Measurements from ENCODE around the gene PDE4D.

The PDE4D gene

DNA sequence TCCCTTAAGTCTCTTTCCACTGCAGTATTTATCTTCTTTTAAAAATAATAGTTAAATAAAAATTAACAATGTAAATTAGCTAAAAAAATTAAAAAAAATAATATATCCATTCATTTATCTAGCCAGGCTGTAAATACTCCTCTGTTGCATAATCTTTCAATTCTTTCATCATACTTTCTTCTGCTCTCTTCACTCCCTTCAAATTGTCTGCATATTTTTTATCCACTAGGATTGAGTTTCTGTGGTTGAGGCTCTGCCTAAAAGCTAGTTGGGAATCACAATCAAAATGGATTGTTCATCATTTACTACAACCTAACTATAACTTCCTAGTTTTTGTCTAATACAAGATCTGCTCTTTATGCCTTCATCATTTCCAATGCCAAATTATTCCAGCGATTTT, 182.2 kb downstream of the PDE4D start:
- H3K27ac ChIP-seq (ENCODE audit: low read depth, low read length), result no peak overlapping the region
- H3K4me1 ChIP-seq (ENCODE audit: control insufficient read depth, insufficient read depth, low read length, unreplicated experiment), result peaks cover 5% of the 10 kb centered on the region
- no peaks in the 10 kb centered on the region for H3K36me3 ChIP-seq (ENCODE audit: insufficient read depth, low read length)
- H3K4me3 ChIP-seq (ENCODE audit: low read depth, low read length), result no peak overlapping the region
- no peak overlapping the region for H2AFZ ChIP-seq (ENCODE audit: low read length, unreplicated experiment)
- no peaks in the 10 kb centered on the region for H3K79me2 ChIP-seq (ENCODE audit: control insufficient read depth, insufficient read depth, low read length, unreplicated experiment)
- H3K27me3 ChIP-seq (ENCODE audit: insufficient read depth, low read length), result peaks cover 2% of the 10 kb centered on the region; the same call in 1 of the 2 replicates

- peaks cover 16% of the 10 kb centered on the region for H3K27me3 ChIP-seq (ENCODE audit: insufficient read depth, low read length)
- H3K27ac ChIP-seq (ENCODE audit: low read depth, low read length), result no peak overlapping the region
- H3K4me3 ChIP-seq (ENCODE audit: low read depth, low read length), result no peak overlapping the region
- no peaks in the 10 kb centered on the region for H3K36me3 ChIP-seq (ENCODE audit: insufficient read depth, low read length)
- H2AFZ ChIP-seq (ENCODE audit: low read length, unreplicated experiment), result no peak overlapping the region
- H3K4me1 ChIP-seq (ENCODE audit: control insufficient read depth, insufficient read depth, low read length, unreplicated experiment), result peaks cover 5% of the 10 kb centered on the region
- no peaks in the 10 kb centered on the region for H3K79me2 ChIP-seq (ENCODE audit: control insufficient read depth, insufficient read depth, low read length, unreplicated experiment)
Observed at GRCh38 chr5:59709846-59710245, 183.7 kb downstream of the PDE4D start.

DNA sequence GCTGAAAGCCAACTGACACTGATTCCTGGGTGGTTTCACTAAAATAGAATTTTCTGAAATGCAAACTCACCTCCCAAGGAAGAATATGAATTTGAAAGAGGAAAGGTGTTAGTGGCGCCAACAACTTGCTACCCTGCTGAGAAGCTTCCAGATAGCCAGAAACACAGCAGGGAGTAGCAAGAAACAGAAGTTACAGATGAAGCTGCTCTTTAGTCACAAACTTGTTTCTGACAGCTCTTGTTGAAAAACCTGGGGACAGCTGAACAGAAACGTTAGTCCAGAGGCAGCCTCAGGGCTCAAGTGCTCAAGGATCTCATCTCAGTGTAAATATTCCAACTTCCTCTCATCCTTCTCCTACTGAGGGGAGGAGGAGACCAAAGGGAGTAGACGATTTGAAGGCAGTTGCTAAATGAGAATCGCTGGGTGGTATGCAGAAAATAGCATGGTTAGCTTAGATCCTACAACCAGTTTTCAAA, 184.1 kb downstream of the PDE4D start:
- Histone ChIP-seq H3K4me1 (ENCODE audit: control insufficient read depth, insufficient read depth, low read length, unreplicated experiment) (peaks cover 5% of the 10 kb centered on the region), H3K36me3 (ENCODE audit: insufficient read depth, low read length) (no peaks in the 10 kb centered on the region), H3K27me3 (ENCODE audit: insufficient read depth, low read length) (peaks cover 20% of the 10 kb centered on the region), H3K4me3 (ENCODE audit: low read depth, low read length) (no peak overlapping the region), H3K79me2 (ENCODE audit: control insufficient read depth, insufficient read depth, low read length, unreplicated experiment) (no peaks in the 10 kb centered on the region), H2AFZ (ENCODE audit: low read length, unreplicated experiment) (no peak overlapping the region), H3K27ac (ENCODE audit: low read depth, low read length) (no peak overlapping the region)

DNA sequence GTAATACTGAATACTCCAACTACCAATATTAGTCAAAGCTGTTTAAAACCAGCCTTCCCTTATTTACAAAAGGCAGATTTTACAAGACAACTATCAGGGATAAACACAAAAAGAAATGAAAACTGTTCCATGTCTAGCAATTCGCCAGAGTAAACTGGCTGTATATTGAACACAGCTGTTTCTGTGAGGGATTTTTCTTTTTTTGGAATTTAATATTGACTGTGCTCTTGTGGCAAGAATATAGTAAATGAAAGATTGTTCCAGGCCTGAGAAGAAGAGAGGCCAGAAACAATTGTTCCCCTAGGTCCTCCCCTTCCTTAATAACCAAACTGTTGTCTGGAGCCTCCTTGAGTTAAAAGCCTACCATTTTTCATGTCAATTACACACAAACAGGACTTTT, 188.6 kb downstream of the PDE4D start:
- Histone ChIP-seq H3K36me3 (ENCODE audit: insufficient read depth, low read length) (no peaks in the 10 kb centered on the region), H3K27me3 (ENCODE audit: insufficient read depth, low read length) (peaks cover 27% of the 10 kb centered on the region), H3K4me1 (ENCODE audit: control insufficient read depth, insufficient read depth, low read length, unreplicated experiment) (peaks cover 2% of the 10 kb centered on the region), H3K27ac (ENCODE audit: low read depth, low read length) (no peak overlapping the region), H2AFZ (ENCODE audit: low read length, unreplicated experiment) (no peak overlapping the region), H3K4me3 (ENCODE audit: low read depth, low read length) (no peak overlapping the region), H3K79me2 (ENCODE audit: control insufficient read depth, insufficient read depth, low read length, unreplicated experiment) (no peaks in the 10 kb centered on the region)

DNA sequence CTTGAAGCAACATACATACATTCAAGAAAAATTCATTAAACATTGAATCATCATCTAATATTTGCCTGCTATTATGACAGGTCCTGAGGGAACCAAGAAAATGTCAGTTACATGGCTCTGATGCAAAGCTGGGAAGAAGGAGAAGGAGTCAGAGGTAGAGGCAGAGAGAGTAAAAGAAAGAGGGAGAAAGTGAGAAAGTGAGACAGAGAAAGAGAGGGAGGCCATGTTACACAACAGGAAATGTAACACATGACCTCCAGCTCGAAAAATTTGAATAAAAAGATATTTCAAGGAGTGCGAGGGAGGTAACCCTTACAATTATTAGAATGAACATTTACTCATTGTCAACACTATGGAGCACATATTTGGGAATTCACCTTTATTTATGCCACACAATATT, 189.7 kb downstream of the PDE4D start:
- no peak overlapping the region for H3K27ac ChIP-seq (ENCODE audit: low read depth, low read length)
- H3K79me2 ChIP-seq (ENCODE audit: control insufficient read depth, insufficient read depth, low read length, unreplicated experiment), result no peaks in the 10 kb centered on the region
- H3K27me3 ChIP-seq (ENCODE audit: insufficient read depth, low read length), result peaks cover 31% of the 10 kb centered on the region
- no peak overlapping the region for H2AFZ ChIP-seq (ENCODE audit: low read length, unreplicated experiment)
- H3K4me3 ChIP-seq (ENCODE audit: low read depth, low read length), result no peak overlapping the region
- H3K36me3 ChIP-seq (ENCODE audit: insufficient read depth, low read length), result no peaks in the 10 kb centered on the region
- H3K4me1 ChIP-seq (ENCODE audit: control insufficient read depth, insufficient read depth, low read length, unreplicated experiment), result no peaks in the 10 kb centered on the region

DNA sequence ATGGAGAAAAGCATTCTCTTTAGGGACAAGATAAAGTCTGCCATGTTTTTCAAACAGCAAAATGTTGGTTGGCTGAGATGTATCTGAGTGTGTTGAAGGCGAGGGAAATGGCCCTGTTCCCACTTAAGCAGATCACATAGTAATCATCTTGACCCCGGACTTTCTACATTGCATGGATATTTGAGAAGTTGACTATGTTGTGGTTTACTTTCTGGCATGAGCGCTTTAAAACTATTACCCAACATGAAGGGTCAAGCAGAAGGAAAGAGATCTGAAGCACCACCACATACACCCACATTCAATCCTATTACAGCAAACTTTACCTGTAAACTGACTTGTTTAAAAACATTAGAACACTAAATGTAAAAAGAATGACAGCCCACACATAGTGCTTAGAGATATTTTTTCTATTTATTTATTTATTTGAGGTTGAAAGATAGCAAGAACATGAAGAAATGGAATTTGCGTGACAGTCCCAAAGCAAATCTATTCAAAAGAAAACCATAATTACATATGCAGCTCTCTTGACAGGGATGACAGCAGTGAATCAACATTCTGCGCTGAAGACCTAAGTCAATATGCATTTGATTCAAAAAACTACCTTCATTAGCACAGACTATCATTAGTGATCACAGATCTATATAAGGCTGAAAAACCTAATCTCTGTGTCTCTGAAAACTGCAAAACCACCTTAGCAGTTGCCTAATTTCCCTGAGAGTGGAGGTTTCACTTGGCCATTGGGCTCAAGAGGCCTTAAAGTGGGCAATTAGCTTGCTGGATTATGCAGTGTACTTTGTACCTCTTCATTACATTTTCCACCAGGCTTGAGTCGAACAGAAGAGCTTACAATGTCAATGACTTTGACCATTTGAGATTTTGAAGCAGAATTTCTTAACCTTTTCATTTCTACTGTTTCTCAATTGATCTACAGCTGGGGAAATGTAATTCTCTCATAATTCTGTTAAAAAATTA, 195.0 kb downstream of the PDE4D start:
- H2AFZ ChIP-seq (ENCODE audit: low read length, unreplicated experiment), result no peak overlapping the region
- H3K36me3 ChIP-seq (ENCODE audit: insufficient read depth, low read length), result no peaks in the 10 kb centered on the region
- H3K27ac ChIP-seq (ENCODE audit: low read depth, low read length), result no peak overlapping the region
- no peaks in the 10 kb centered on the region for H3K79me2 ChIP-seq (ENCODE audit: control insufficient read depth, insufficient read depth, low read length, unreplicated experiment)
- peaks cover 34% of the 10 kb centered on the region for H3K27me3 ChIP-seq (ENCODE audit: insufficient read depth, low read length)
- H3K4me1 ChIP-seq (ENCODE audit: control insufficient read depth, insufficient read depth, low read length, unreplicated experiment), result no peaks in the 10 kb centered on the region
- H3K4me3 ChIP-seq (ENCODE audit: low read depth, low read length), result no peak overlapping the region

GRCh38 chr5:59694411-59694810, 199.1 kb downstream of the PDE4D start:
- Histone ChIP-seq H3K36me3 (ENCODE audit: insufficient read depth, low read length) (no peaks in the 10 kb centered on the region), H2AFZ (ENCODE audit: low read length, unreplicated experiment) (no peak overlapping the region), H3K4me1 (ENCODE audit: control insufficient read depth, insufficient read depth, low read length, unreplicated experiment) (no peaks in the 10 kb centered on the region), H3K27ac (ENCODE audit: low read depth, low read length) (no peak overlapping the region), H3K27me3 (ENCODE audit: insufficient read depth, low read length) (peaks cover 27% of the 10 kb centered on the region), H3K79me2 (ENCODE audit: control insufficient read depth, insufficient read depth, low read length, unreplicated experiment) (no peaks in the 10 kb centered on the region), H3K4me3 (ENCODE audit: low read depth, low read length) (no peak overlapping the region)

DNA sequence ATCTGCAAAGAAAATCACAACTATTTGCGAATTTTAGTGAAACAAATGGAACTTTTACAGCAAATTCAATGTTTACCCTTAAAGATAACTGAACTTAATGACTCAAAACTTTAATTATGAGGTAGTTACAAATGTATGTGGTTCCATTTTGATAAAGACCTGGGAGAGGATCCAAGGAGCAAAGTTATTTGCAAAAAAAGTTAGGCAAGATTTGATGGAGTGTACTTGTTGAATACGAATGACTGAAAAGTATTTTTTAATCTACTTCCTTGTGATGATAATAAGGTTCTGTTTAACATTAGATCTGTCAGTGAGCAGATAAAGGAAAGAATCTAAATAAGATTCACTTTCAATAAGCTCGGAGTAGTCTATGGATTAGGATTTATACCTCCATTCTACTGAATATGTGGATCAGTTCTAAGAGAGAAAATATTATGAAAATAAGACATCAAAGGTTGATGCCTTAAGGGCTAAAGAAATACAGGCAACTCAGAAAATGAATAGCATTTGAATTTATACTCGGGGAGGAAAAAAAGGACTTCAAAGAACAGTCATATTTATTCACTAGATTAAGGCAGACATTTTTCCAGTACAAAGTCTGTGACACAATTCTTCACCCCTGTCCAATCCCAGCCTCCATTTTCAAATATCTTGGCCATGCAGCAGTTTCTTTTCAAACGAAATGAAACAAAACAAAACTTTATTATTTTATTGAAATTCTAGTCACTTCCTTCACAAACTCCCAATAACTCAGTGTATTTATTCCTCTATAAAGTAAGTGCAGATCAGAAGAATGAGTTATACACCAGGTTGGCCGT, 199.8 kb downstream of the PDE4D start:
- Histone ChIP-seq H2AFZ (ENCODE audit: low read length, unreplicated experiment) (no peak overlapping the region), H3K4me1 (ENCODE audit: control insufficient read depth, insufficient read depth, low read length, unreplicated experiment) (no peaks in the 10 kb centered on the region), H3K27me3 (ENCODE audit: insufficient read depth, low read length) (peaks cover 27% of the 10 kb centered on the region), H3K36me3 (ENCODE audit: insufficient read depth, low read length) (no peaks in the 10 kb centered on the region), H3K27ac (ENCODE audit: low read depth, low read length) (no peak overlapping the region), H3K4me3 (ENCODE audit: low read depth, low read length) (no peak overlapping the region), H3K79me2 (ENCODE audit: control insufficient read depth, insufficient read depth, low read length, unreplicated experiment) (no peaks in the 10 kb centered on the region)

- Histone ChIP-seq H3K36me3 (ENCODE audit: insufficient read depth, low read length) (no peaks in the 10 kb centered on the region), H3K27me3 (ENCODE audit: insufficient read depth, low read length) (peaks cover 22% of the 10 kb centered on the region), H3K27ac (ENCODE audit: low read depth, low read length) (no peak overlapping the region), H2AFZ (ENCODE audit: low read length, unreplicated experiment) (no peak overlapping the region), H3K79me2 (ENCODE audit: control insufficient read depth, insufficient read depth, low read length, unreplicated experiment) (no peaks in the 10 kb centered on the region), H3K4me3 (ENCODE audit: low read depth, low read length) (no peak overlapping the region), H3K4me1 (ENCODE audit: control insufficient read depth, insufficient read depth, low read length, unreplicated experiment) (no peaks in the 10 kb centered on the region)
Observed at GRCh38 chr5:59685793-59686192, 207.7 kb downstream of the PDE4D start.

GRCh38 chr5:59685191-59685530, 208.4 kb downstream of the PDE4D start:
- Histone ChIP-seq H3K4me1 (ENCODE audit: control insufficient read depth, insufficient read depth, low read length, unreplicated experiment) (no peaks in the 10 kb centered on the region), H3K27me3 (ENCODE audit: insufficient read depth, low read length) (peaks cover 24% of the 10 kb centered on the region), H2AFZ (ENCODE audit: low read length, unreplicated experiment) (no peak overlapping the region), H3K36me3 (ENCODE audit: insufficient read depth, low read length) (no peaks in the 10 kb centered on the region), H3K4me3 (ENCODE audit: low read depth, low read length) (no peak overlapping the region), H3K27ac (ENCODE audit: low read depth, low read length) (no peak overlapping the region), H3K79me2 (ENCODE audit: control insufficient read depth, insufficient read depth, low read length, unreplicated experiment) (no peaks in the 10 kb centered on the region)
